ENCODE measurements around the gene CHKB.

DNA sequence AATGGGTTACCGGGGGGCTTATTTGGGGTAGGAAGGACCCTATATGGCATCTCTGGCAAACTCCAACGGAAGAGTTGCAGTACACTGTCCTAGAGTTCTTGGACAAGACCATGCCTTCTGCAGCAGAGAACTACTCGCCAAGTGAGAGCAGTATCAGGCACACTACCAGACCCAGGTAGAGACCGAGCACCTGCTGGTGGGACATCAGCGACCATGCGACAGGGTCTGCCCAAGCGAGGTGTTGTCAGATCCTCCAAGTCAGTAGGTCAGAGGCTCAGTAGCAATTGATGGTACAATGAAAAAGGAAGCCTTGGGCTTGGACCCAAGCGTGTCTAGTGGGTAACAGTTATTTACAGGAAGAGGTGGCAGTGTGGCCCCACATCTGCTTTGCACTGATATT lies 3.1 kb upstream of the CHKB start:
- TF ChIP-seq, protein P1, sequence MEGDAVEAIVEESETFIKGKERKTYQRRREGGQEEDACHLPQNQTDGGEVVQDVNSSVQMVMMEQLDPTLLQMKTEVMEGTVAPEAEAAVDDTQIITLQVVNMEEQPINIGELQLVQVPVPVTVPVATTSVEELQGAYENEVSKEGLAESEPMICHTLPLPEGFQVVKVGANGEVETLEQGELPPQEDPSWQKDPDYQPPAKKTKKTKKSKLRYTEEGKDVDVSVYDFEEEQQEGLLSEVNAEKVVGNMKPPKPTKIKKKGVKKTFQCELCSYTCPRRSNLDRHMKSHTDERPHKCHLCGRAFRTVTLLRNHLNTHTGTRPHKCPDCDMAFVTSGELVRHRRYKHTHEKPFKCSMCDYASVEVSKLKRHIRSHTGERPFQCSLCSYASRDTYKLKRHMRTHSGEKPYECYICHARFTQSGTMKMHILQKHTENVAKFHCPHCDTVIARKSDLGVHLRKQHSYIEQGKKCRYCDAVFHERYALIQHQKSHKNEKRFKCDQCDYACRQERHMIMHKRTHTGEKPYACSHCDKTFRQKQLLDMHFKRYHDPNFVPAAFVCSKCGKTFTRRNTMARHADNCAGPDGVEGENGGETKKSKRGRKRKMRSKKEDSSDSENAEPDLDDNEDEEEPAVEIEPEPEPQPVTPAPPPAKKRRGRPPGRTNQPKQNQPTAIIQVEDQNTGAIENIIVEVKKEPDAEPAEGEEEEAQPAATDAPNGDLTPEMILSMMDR (IDR thresholded peaks at IDR 0.05) = no peak
- no peak for TF ChIP-seq POLR2A (IDR thresholded peaks at IDR 0.05)

Data from prostate gland (tissue), 2 donors.